Muscle of leg (tissue), 11 donors: ENCODE data around the gene CAB39. TPM values are rescaled to one million over a fixed set of nuclear protein-coding genes. Genes with fewer than 3 reads are reported as not detected.

ENCODE experiments used
- DNase-seq: peaks from one replicate; pipeline ENCODE4 v3.0.0; 2013
- H3K27ac ChIP-seq: one replicate; pipeline ENCODE4 v1.5.1; 2013; ENCODE audit warnings: mild to moderate bottlenecking, low read length, control low read depth
- H3K27me3 ChIP-seq: one replicate; pipeline ENCODE4 v1.6.1; 2013; ENCODE audit warnings: low read length; ENCODE audit not compliant: control insufficient read depth, insufficient read depth
- H3K36me3 ChIP-seq: one replicate; pipeline ENCODE4 v1.6.1; 2013; ENCODE audit warnings: low read length; ENCODE audit not compliant: control insufficient read depth, insufficient read depth
- H3K4me1 ChIP-seq: one replicate; pipeline ENCODE4 v1.6.1; 2013; ENCODE audit warnings: low read length; ENCODE audit not compliant: control insufficient read depth, insufficient read depth
- H3K4me3 ChIP-seq: one replicate; pipeline ENCODE4 v1.5.1; 2013; ENCODE audit warnings: low read length, control low read depth
- H3K9me3 ChIP-seq: replicated peaks from 2 replicates; pipeline ENCODE4 v1.6.1; 2013; ENCODE audit warnings: low read depth, low read length; ENCODE audit not compliant: control insufficient read depth
- WGBS: methylation state at CpG from one replicate; pipeline ENCODE4 v1.1.5; 2013; ENCODE audit warnings: missing lambda C conversion rate; ENCODE audit not compliant: insufficient coverage; 5-methylcytosine and 5-hydroxymethylcytosine counted together
- polyA plus RNA-seq, 8 donors: library from polyadenylated mRNA; unstranded; fragments of 120-200 nt; gene quantifications; one replicate each; pipeline versions ENCODE4 v1.2.1 to v1.2.3, GENCODE V29; 2013; ENCODE audit warnings: inconsistent platforms in 1 of 8, low replicate concordance in 1 of 8; ENCODE audit not compliant: insufficient read length in 8 of 8, insufficient read depth in 1 of 8
- total RNA-seq: library from RNA; stranded (reverse); fragments of 120-200 nt; gene quantifications from one replicate; pipeline ENCODE4 v1.2.4, GENCODE V29; 2013

The CAB39 gene
- total and polyA plus RNA-seq, 9 donors, result 48.3 to 61.8 (median 57.9) TPM

DNA sequence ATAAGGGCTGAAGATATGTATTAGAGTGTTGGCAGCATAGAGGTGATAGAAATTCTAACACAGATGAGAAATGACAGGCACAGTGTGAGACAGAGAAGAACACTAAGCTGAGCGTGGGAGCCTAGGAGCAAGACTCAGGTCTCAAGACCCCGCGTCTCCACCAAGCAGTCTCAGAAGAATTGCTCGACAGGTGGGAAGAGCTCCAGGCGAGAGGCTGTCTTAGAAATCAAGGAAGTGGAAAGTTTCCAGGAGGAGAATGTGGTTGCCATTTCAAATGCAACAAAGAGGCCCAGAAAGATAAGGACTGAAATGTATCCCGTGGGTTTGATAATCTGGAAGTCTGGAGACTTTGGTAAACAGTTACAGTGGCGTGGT, 31.5 kb upstream of the CAB39 start:
- DNase-seq, result no peak
- 72% methylated on average over 7 of the region's 7 CpGs for WGBS
- H3K36me3 ChIP-seq, result no peaks in the 10 kb centered on the region

DNA sequence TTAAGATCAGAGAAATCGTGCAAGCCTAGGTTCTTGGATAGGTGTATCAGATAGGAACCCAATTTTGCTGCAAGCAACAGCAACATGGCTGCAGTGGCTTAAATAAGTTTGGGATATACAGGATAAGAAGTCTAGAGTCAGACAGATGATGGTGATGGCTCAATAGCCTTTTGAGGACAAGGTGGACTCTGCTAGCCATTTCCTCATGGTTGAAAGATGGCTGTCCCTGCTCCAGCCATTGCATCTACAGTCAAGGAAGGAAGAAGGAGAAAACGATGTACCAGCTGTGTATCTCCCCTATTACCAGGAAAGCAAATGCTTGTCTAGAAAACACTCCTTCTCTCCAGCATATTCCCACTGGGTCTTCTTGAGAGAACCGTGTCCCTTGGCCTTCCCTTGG, 30.1 kb upstream of the CAB39 start:
- WGBS, result 60% methylated on average over 2 of the region's 3 CpGs
- no peak for DNase-seq
- Histone ChIP-seq H3K27me3 (no peaks in the 10 kb centered on the region), H3K4me3 (no peak overlapping the region), H3K27ac (no peak overlapping the region), H3K9me3 (peaks cover 4% of the 10 kb centered on the region), H3K36me3 (no peaks in the 10 kb centered on the region), H3K4me1 (peaks cover 3% of the 10 kb centered on the region)

More for the DNA sequence above, 31.5 kb upstream of the CAB39 start:
- Histone ChIP-seq H3K4me1 (peaks cover 3% of the 10 kb centered on the region), H3K4me3 (no peak overlapping the region), H3K27me3 (no peaks in the 10 kb centered on the region), H3K9me3 (peaks cover 4% of the 10 kb centered on the region), H3K27ac (no peak overlapping the region)

DNA sequence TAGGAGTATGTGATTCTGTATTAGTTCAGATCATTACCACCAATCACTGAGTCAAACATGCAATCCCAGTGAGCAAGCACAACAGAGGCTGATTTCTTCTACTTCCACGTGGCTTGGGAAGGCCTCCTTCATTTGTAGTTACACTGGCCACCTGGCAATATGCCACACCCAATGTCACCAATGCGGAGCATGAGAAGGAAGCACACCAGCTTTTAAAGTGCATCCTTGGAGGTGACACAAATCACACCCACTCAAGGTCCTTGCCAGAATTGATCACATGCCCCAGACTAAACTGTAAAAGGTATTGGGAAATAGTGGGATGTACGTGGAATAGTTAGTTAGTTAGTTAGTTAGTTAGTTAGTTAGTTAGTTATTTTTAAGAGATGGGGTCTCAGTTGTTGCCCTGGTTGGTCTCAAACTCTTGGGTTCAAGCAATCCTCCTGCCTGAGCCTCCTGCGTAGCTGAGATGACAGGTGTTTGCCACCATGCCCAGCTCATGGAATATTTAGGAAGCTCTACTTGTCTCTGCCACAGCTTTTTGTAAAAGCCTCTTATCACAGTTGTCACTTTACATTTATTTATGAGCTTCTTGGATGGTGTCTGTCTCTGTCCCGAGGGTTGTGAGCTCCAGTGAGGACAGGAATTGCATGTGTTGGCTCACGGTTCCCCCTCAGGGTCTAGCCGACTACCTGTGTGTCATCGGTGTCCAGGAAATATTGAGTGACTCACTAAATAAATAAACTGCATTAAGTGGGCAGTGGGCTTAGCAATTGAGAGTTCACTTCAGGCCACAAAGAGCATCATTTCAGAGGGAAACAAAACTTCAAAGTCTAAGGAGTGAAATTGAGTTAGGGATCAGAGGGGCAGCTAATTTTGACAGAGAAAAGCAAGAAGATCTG, 28.1 kb upstream of the CAB39 start:
- WGBS, result 52% methylated on average over 7 of the region's 8 CpGs
- H3K9me3 ChIP-seq, result no peaks in the 10 kb centered on the region
- H3K4me3 ChIP-seq, result no peak overlapping the region
- no peaks in the 10 kb centered on the region for H3K27me3 ChIP-seq
- H3K27ac ChIP-seq, result peak overlapping the region; percentile 9
- DNase-seq, result no peak
- H3K4me1 ChIP-seq, result peaks cover 3% of the 10 kb centered on the region
- no peaks in the 10 kb centered on the region for H3K36me3 ChIP-seq

GRCh38 chr2:230685178-230685577, 27.5 kb upstream of the CAB39 start:
- Histone ChIP-seq H3K27ac (peak overlapping the region; percentile 9), H3K4me1 (peaks cover 3% of the 10 kb centered on the region), H3K36me3 (no peaks in the 10 kb centered on the region), H3K4me3 (no peak overlapping the region), H3K27me3 (no peaks in the 10 kb centered on the region), H3K9me3 (no peaks in the 10 kb centered on the region)
- peak; percentile 51 for DNase-seq
- WGBS, result 14% methylated on average over 3 of the region's 6 CpGs

DNA sequence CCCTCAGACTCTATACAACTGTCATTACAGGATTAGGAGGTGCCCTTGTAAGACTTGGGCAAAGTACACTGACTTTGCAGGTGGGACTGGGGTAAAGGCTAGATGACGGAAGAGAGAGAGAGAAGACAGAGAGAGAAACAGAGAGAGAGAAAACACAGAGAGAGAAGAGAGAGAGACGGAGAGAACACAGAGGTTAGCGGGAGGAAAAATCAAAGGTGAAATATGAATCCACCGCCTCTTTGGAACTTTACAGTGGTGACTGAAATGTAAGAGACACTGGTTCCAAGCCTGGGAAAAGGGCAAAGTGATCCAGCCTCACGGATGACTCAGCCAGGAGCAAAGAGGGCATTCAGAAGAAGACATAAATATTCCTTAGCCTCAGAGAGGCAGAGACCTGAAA, 25.1 kb upstream of the CAB39 start:
- Histone ChIP-seq H3K9me3 (no peaks in the 10 kb centered on the region), H3K36me3 (no peaks in the 10 kb centered on the region), H3K27me3 (no peaks in the 10 kb centered on the region), H3K27ac (no peak overlapping the region), H3K4me3 (no peak overlapping the region), H3K4me1 (peaks cover 3% of the 10 kb centered on the region)
- DNase-seq, result no peak
- WGBS, result 38% methylated on average over 4 of the region's 5 CpGs

- Histone ChIP-seq H3K4me3 (no peak overlapping the region), H3K27ac (no peak overlapping the region)
- WGBS, result no CpG with 5 or more reads among the region's 2 CpGs
These were observed 24.2 kb upstream of the CAB39 start for GRCh38 chr2:230688490-230688889.

DNA sequence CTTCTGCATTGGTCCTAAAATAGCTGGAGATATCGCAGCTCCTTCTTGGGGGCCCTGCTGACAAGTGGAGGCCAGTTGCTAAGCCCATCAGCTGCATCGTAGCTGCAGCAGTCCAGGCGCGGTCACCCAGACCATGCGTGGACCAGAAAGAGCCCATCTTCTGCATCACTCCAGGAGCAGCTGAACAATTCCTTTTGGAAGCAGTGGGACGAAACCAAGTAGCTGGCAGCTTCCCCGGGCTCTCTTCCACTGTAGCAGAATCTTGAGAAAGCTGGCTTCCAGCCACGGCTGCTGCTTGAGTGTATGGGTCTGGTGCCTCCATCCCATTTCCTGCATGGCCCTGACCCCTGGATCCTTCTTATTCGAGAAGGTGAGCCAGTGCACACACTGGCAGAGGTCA, 22.2 kb upstream of the CAB39 start:
- 73% methylated on average over 9 of the region's 9 CpGs for WGBS
- H3K4me1 ChIP-seq, result no peaks in the 10 kb centered on the region
- DNase-seq, result peak; percentile 23
- no peaks in the 10 kb centered on the region for H3K27me3 ChIP-seq
- H3K9me3 ChIP-seq, result no peaks in the 10 kb centered on the region
- H3K27ac ChIP-seq, result no peak overlapping the region
- H3K36me3 ChIP-seq, result no peaks in the 10 kb centered on the region
- no peak overlapping the region for H3K4me3 ChIP-seq

More at GRCh38 chr2:230688490-230688889, 24.2 kb upstream of the CAB39 start:
- H3K9me3 ChIP-seq, result no peaks in the 10 kb centered on the region
- H3K36me3 ChIP-seq, result no peaks in the 10 kb centered on the region
- no peaks in the 10 kb centered on the region for H3K4me1 ChIP-seq
- H3K27me3 ChIP-seq, result no peaks in the 10 kb centered on the region
- no peak for DNase-seq

DNA sequence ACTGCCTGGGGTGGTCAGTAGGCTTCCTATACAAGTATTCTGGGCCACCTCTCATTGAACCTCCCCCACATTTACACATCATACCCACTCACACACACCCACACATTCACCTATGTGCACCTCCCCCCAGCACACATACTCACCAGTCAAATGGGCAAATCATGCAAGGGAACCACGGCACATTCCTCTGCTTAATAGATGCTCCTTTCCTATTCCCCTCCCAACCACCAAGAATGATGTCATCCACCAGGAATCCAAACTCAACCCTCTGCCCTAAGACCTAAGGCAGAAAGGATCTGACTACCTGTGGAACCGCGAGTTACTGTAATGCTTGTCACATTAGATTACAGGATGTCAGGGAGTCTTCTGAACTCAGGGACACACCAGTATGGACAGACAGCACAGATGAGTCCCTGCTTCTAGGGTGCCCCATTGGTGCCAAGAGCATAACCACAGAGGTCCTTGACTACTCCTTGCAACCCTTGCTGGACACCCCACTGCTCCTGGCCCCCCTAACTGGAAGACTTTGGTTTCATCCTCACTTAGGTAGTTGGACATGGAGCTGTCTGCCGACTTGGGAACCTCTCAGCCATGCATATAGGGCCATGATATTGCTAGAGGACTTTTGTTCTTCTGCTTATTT, 21.5 kb upstream of the CAB39 start:
- H3K36me3 ChIP-seq, result no peaks in the 10 kb centered on the region
- H3K27ac ChIP-seq, result no peak overlapping the region
- no peak overlapping the region for H3K4me3 ChIP-seq
- DNase-seq, result no peak
- H3K27me3 ChIP-seq, result no peaks in the 10 kb centered on the region
- no peaks in the 10 kb centered on the region for H3K9me3 ChIP-seq
- no peaks in the 10 kb centered on the region for H3K4me1 ChIP-seq
- WGBS, result 64% methylated on average over 1 of the region's 4 CpGs

DNA sequence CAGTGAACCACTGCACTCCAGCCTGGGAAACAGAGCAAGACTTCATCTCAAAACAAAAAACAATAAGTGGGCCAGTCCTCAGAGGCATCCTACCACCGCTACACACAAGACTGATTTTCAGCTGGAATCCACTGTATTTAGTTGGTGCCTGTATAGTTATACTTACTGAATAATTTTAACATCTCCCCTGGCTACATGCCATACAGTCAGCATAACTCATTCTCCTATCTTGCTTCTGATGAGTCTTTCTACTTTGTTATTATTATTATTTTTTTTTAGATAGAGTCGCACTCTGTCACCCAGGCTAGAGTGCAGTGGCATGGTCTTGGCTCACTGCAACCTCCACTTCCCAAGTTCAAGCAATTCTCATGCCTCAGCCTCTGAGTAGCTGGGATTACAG, 19.9 kb upstream of the CAB39 start:
- no peak for DNase-seq
- WGBS, result no CpG with 5 or more reads among the region's 2 CpGs
- Histone ChIP-seq H3K36me3 (no peaks in the 10 kb centered on the region), H3K27me3 (no peaks in the 10 kb centered on the region), H3K9me3 (no peaks in the 10 kb centered on the region), H3K4me1 (no peaks in the 10 kb centered on the region), H3K27ac (no peak overlapping the region), H3K4me3 (no peak overlapping the region)

DNA sequence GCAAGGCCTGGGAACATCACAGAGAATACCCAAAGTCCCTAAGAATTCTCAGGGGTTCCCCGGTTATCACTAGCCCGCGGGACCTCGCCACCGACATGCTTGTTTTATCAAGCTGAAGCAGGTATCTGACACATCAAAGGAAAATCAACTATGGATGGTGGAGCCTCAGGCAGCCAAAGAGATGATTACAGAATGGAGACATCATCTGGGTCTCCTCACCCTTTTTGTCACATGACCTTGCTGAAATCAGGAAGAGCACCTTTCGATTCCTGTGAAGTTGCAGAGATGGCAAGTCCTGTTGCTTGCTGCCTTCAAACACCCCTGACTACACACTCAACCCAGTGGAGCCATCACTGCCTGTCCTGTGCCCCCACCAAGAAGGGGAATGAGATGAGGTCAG, 19.2 kb upstream of the CAB39 start:
- Histone ChIP-seq H3K4me3 (no peak overlapping the region), H3K27ac (no peak overlapping the region), H3K9me3 (no peaks in the 10 kb centered on the region), H3K4me1 (no peaks in the 10 kb centered on the region), H3K27me3 (no peaks in the 10 kb centered on the region), H3K36me3 (no peaks in the 10 kb centered on the region)
- DNase-seq, result no peak
- 97% methylated on average over 5 of the region's 6 CpGs for WGBS
